Stimulated activated CD4-positive, alpha-beta T cell treated with anti-CD3 and anti-CD28 coated beads, Interleukin-2, amount 100 ng/mL, for 4 hours (primary cell): Measurements from ENCODE around the gene CELA2B.

Experiments used
- DNase-seq: peaks from one replicate; pipeline ENCODE4 v3.0.0-alpha.2; 2020; ENCODE audit warnings: low read depth

CELA2B gene

GRCh38 chr1:15526021-15526489, 50.2 kb downstream of the CELA2B start:
- no peak for DNase-seq

GRCh38 chr1:15526490-15527339, 50.8 kb downstream of the CELA2B start, which contains the start of gene DNAJC16:
TSS of gene DNAJC16 (plus strand) at chr1:15526848. CDS start at chr1:15529106, 2,258 bp downstream.
- DNase-seq = peak; percentile 92

- no peak for DNase-seq
Observed at GRCh38 chr1:15531003-15531402, 55.1 kb downstream of the CELA2B start.

GRCh38 chr1:15531682-15532081, 55.8 kb downstream of the CELA2B start:
- no peak for DNase-seq

- no peak for DNase-seq
Observed at GRCh38 chr1:15538771-15539170, 62.9 kb downstream of the CELA2B start.

- no peak for DNase-seq
Observed at GRCh38 chr1:15540186-15540585, 64.3 kb downstream of the CELA2B start.
